ENCODE measurements around the gene COX18. TPM values are rescaled to one million over a fixed set of nuclear protein-coding genes. Genes with fewer than 3 reads are reported as not detected.

The COX18 gene, protein sequence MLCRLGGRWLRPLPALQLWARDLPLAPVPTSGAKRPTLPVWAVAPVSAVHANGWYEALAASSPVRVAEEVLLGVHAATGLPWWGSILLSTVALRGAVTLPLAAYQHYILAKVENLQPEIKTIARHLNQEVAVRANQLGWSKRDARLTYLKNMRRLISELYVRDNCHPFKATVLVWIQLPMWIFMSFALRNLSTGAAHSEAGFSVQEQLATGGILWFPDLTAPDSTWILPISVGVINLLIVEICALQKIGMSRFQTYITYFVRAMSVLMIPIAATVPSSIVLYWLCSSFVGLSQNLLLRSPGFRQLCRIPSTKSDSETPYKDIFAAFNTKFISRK
- total RNA-seq, result 16.9 and 45.9 TPM in 2 replicates

DNA sequence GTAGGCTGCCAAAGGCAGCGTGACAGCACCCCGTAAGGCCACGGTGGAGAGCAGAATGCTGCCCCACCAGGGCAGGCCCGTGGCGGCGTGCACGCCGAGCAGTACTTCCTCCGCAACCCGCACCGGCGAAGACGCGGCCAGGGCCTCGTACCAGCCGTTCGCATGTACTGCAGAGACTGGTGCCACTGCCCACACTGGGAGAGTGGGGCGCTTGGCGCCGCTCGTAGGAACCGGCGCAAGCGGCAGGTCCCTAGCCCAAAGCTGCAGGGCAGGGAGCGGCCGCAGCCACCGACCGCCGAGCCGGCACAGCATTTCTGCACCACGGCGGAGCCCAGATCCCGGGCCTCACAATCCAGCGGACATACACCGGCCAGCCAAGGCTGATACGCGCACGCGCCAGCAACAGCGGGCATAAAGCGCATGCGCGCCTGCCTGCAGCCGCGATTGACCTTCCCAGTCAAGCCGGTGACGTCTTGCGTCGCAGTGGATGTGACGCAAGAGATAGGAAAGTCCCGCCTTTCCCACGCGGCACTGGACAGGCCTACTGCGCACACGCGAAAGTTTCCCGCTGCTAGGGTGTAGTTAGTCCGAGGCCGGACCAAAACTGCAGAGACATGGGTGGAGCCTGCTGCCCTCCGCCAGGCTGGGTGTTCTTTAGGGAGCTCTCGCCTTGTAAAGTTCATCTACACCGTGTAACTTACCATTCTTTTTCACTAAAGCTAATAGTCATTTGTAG is at the start of gene COX18:
Gene COX18, minus strand, starts transcription at position 379 of the 736 bp plus-strand sequence. Its CDS starts 67 bp downstream, at position 312.

Small RNA genes within 50 kb of the gene (small RNA-seq; reads per million reads assigned to genes)
- not detected for gene RNU6ATAC5P

Other genes starting within 250 kb of the COX18 start
- 58.3 and 61.2 TPM in 2 replicates for gene ANKRD17, start 189.1 kb upstream of the COX18 start, total RNA-seq

Data from placental epithelial cell (primary cell).